Common myeloid progenitor, CD34-positive (primary cell): ENCODE measurements around the gene KCNH3.
A peak's percentile ranks its signal among the peaks of the same experiment; 100 is the strongest.

Experiments
- CTCF ChIA-PET: fragments of 350-600 bp; sonication (Branson Sonifier 250); formaldehyde crosslinking; loops from one replicate; lab custom pipeline; 2021; ENCODE audit warnings: antibody characterized with exemption; lab: Charles Lee
- POLR2A ChIA-PET: fragments of 350-600 bp; sonication (Branson Sonifier 250); formaldehyde crosslinking; loops from one replicate; lab custom pipeline; 2021; ENCODE audit warnings: antibody characterized with exemption; lab: Charles Lee
- DNase-seq, 3 donors: peaks; one replicate each; pipeline versions ENCODE4 v3.0.0 to v3.0.0-alpha.2; 2013
- H3K27ac ChIP-seq, 2 experiments: 1 replicate in 1 of 2; 2 replicates in 1 of 2; pipeline ENCODE4 v1.7.0; 2013; ENCODE audit warnings: inconsistent platforms in 2 of 2, low read length in 2 of 2, mild to moderate bottlenecking in 2 of 2, low read depth in 1 of 2, moderate library complexity in 1 of 2; ENCODE audit not compliant: severe bottlenecking in 2 of 2, insufficient read depth in 1 of 2, poor library complexity in 1 of 2
- H3K27me3 ChIP-seq, 5 experiments: replicated peaks in 2 of 5; 1 replicate in 3 of 5; 2 replicates in 2 of 5; pipeline versions ENCODE4 v1.6.1 to v1.7.0; 2013; ENCODE audit warnings: low read length in 4 of 5, mild to moderate bottlenecking in 2 of 5, moderate library complexity in 2 of 5, inconsistent platforms in 1 of 5; ENCODE audit not compliant: insufficient read depth in 5 of 5, control insufficient read depth in 4 of 5
- H3K36me3 ChIP-seq, 4 experiments: 1 replicate in 2 of 4; 2 replicates in 2 of 4; pipeline versions ENCODE4 v1.6.1 to v1.7.0; 2013; ENCODE audit warnings: low read length in 3 of 4, control low read depth in 1 of 4, mild to moderate bottlenecking in 1 of 4; ENCODE audit not compliant: control insufficient read depth in 4 of 4, insufficient read depth in 4 of 4
- H3K4me1 ChIP-seq, 4 experiments: 1 replicate in 3 of 4; 2 replicates in 1 of 4; pipeline versions ENCODE4 v1.6.1 to v1.7.1; 2013; ENCODE audit warnings: low read length in 3 of 4, mild to moderate bottlenecking in 3 of 4, control low read depth in 1 of 4, inconsistent platforms in 1 of 4, moderate library complexity in 1 of 4; ENCODE audit not compliant: control insufficient read depth in 4 of 4, insufficient read depth in 4 of 4; ENCODE audit errors: control extremely low read depth in 1 of 4
- H3K4me3 ChIP-seq, 7 experiments: 1 replicate in 4 of 7; 2 replicates in 3 of 7; pipeline versions ENCODE4 v1.5.1 to v1.7.0; 2013; ENCODE audit warnings: mild to moderate bottlenecking in 7 of 7, low read length in 6 of 7, moderate library complexity in 6 of 7, inconsistent platforms in 2 of 7, low read depth in 2 of 7, control low read depth in 1 of 7; ENCODE audit not compliant: insufficient read depth in 4 of 7, control insufficient read depth in 1 of 7; ENCODE audit errors: extremely low read depth in 1 of 7
- H3K9me3 ChIP-seq, 5 experiments: 1 replicate in 4 of 5; 2 replicates in 1 of 5; pipeline versions ENCODE4 v1.6.1 to v1.7.1; 2013; ENCODE audit warnings: low read length in 4 of 5, mild to moderate bottlenecking in 2 of 5, inconsistent platforms in 1 of 5, low read depth in 1 of 5, moderate library complexity in 1 of 5; ENCODE audit not compliant: control insufficient read depth in 4 of 5, insufficient read depth in 2 of 5; ENCODE audit errors: control extremely low read depth in 1 of 5
- WGBS: methylation state at CpG from one replicate; pipeline ENCODE4 v1.1.5; 2013; ENCODE audit not compliant: insufficient coverage; 5-methylcytosine and 5-hydroxymethylcytosine counted together

KCNH3 gene

DNA sequence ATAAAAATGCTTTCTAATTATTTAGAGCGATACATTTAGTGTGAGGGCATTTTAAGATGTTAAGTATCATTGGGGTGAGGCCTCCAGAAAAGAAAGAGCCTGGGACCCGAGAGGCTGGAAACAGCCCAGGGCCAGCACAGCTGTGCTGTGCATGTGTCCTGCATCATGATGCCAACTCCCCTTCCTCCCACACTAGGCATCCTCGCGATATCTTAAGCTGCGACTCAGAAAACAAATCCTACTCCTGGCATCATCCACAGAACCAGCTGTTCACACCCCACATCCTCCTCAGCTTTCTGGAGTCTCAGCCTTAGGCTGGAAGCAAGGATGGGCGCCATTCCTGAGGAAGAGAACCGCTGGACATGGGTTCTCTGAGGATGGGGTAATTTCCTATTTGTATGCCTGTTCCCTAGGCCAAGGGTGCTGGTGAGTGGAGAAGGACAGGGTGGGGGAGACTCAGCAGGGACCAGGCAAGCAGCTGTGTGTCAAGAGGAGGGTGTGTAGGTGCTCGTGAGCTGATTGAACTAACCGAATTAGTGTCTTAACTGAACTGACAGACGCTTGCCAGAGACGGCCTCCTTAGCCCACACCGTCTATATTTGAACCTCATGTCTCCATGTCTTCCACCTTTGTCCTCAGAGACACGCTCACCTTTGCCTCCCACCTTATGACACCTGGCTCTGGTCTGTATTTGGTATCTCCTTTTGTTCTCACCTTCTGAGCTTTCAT lies 44.7 kb downstream of the KCNH3 start:
- peaks cover 0 to 3% (median under 1%) of the 10 kb centered on the region in 4 experiments for H3K4me1 ChIP-seq
- peaks cover 2 to 32% (median 18%) of the 10 kb centered on the region in 4 experiments for H3K36me3 ChIP-seq
- ChIA-PET CTCF (interaction anchor here (0.6 to 11.2 kb wide), 8 partner anchors 13 to 237 kb away, joined by 3 to 223 read pairs (median 4); partner anchors contain the start of genes DNAJC22 and PRPF40B), POLR2A (no interaction called here)
- H3K9me3 ChIP-seq: no peaks in the 10 kb centered on the region
- no peaks in the 10 kb centered on the region for H3K27me3 ChIP-seq
- H3K4me3 ChIP-seq: no peak overlapping the region
- DNase-seq: no peak
- WGBS: 97% methylated on average over 10 of the region's 13 CpGs
- no peak overlapping the region for H3K27ac ChIP-seq

DNA sequence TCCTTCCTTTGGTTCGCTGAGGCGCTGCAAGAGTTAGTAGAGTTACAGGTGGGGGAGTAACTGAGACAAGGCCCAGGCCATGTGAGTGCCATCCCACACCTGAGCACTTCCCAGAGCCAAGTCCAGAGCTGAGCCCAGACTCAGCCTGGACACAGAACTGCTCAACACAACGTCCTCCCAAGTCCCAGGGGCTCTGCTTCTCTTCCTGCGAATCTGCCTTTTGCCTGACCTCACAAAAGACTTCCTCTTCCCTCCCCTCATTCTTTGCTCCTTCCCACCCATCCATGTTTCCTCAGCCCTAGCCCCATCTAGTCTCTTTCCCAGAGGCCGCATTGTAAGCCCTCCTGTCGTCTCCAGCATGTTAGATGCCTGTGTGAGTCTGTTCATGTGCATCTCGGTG lies 45.8 kb downstream of the KCNH3 start:
- 90% methylated on average over 5 of the region's 7 CpGs for WGBS
- Histone ChIP-seq H3K4me1 (peaks cover 0 to 9% (median 3%) of the 10 kb centered on the region in 4 experiments), H3K4me3 (no peak overlapping the region), H3K27ac (no peak overlapping the region), H3K27me3 (no peaks in the 10 kb centered on the region), H3K36me3 (peaks cover 2 to 32% (median 18%) of the 10 kb centered on the region in 4 experiments), H3K9me3 (no peaks in the 10 kb centered on the region)
- POLR2A ChIA-PET: no interaction called here
- no peak for DNase-seq
- CTCF ChIA-PET: interaction anchor here (1.1 to 11.2 kb wide), 4 partner anchors 14 to 238 kb away, joined by 3 to 223 read pairs (median 6); partner anchors contain the start of genes DNAJC22 and PRPF40B

DNA sequence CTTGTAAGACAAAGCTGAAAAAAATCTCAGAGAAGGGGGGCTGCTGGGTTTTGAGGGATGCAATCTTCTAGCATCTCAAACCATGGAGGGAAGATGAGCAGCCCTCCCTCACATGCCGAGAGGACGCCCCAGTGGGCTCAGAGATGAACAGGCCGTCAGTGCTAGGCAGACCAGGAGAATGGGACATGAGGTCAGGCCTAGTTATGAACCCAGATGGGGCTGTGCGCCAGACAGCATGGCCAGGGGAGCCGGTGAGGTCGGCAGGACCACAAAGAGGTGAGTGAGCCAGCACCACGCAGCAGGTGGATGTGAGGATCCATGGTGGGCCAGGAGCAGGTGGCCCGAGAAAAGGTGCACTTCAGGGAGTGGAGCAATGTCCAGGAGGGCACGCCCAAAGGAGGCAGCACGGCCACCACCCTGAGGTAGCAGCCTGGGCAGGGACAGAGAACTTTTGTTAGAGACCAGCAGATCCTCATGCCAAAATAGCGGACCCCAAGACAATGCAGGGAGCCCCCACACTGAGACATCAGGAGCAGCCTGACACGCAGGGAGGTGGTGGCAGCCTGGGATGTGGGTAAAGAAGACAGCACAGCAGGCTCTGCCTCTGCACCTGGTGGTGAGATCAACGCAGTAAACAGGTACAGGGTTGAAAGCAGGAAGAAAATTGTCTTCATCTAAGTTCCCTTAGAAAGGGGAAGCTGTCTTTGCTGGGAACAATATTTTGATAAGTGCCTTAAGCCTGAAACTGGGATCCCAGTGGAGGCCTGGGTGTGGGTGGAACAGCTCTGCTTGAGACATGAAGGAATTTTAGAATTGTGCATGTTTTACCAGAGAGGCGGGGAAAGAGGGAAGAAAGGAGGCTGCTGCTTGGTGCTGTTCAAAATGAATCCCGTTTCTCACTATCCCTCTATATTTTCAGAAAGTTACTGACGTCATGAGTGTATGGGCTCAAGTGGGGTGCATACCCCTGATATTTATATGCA lies 46.9 kb downstream of the KCNH3 start:
- no peak overlapping the region for H3K27ac ChIP-seq
- H3K27me3 ChIP-seq: no peaks in the 10 kb centered on the region
- H3K4me3 ChIP-seq: no peak overlapping the region
- peaks cover 0 to 9% (median 3%) of the 10 kb centered on the region in 4 experiments for H3K4me1 ChIP-seq
- DNase-seq: no peak
- H3K9me3 ChIP-seq: peaks cover 0 to 4% (median 0%) of the 10 kb centered on the region in 5 experiments
- H3K36me3 ChIP-seq: peaks cover 2 to 36% (median 19%) of the 10 kb centered on the region in 4 experiments
- 94% methylated on average over 13 of the region's 16 CpGs for WGBS
- ChIA-PET POLR2A (no interaction called here), CTCF (interaction anchor here (1.4 to 11.2 kb wide), 2 partner anchors 15 to 30 kb away, joined by 4 to 223 read pairs; no protein-coding TSS in a partner anchor)

DNA sequence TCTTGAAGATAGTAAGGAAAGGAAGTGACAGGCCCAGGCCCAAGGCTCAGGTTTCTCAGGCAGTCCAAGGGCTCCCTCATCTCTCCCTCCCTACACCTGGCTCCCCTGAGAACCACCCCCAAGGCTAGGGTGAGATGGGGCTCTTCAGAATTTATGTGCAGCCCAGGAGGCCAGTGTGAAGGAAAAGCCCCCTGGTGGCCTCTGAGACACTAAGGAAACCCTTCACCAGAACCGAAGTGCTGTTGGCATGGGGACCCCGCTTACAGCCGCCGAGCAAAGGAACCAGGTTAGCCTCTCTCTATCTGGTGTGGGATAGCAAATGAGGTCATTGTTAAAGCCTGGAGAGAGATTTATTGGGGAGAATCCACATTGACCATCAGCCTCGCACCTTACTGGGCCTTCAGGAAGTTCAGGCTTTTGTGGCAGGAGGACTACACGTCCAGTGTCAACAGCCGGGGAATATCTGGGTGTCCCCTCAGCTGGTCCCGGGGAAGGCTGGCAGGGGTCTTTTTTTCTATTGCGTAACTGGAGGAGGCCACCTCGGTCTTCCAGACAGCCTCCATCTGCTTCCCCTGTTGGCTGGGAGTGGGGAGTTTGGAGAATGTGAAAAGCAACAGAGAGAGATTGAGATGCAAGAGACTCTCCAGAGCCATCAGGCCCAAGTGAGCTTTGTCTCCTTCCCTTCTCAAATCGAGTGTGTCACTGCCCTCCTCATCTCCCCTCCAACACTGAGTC lies 48.5 kb downstream of the KCNH3 start:
- H3K4me3 ChIP-seq: no peak overlapping the region
- 91% methylated on average over 10 of the region's 11 CpGs for WGBS
- ChIA-PET POLR2A (interaction anchor here (0.6 kb wide), 1 partner anchor 73 kb away, joined by 5 read pairs; no protein-coding TSS in a partner anchor), CTCF (interaction anchor here (1.5 kb wide), 1 partner anchor 15 kb away, joined by 5 read pairs; no protein-coding TSS in a partner anchor)
- no peak overlapping the region for H3K27ac ChIP-seq
- peak in 2 of 3 donors; percentile 19 to 25 for DNase-seq
- peaks cover 4 to 48% (median 23%) of the 10 kb centered on the region in 4 experiments for H3K36me3 ChIP-seq
- H3K4me1 ChIP-seq: peaks cover 0 to 9% (median 3%) of the 10 kb centered on the region in 4 experiments
- peaks cover 0 to 13% (median 6%) of the 10 kb centered on the region in 5 experiments for H3K9me3 ChIP-seq
- H3K27me3 ChIP-seq: no peaks in the 10 kb centered on the region

DNA sequence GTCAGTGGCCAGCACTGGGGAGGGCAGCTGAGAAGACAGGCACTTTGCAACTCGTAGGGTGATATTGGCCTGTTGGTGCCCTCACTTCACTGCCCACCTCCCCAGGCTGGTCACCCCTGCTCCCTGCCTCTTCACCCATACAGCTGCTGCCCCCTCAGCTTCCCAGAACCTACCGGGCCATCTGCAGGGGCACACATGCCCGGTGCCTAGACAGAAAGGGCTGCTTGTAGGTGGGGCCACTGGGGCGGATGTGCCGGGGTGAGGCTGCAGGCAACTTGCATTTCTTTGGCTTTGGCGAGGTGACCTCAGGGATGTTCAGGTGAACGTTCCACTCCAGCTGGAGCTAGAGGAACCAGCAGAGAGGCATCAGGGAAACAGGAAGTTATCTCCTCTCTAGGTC lies 49.5 kb downstream of the KCNH3 start:
- Histone ChIP-seq H3K27ac (no peak overlapping the region), H3K36me3 (peaks cover 4 to 48% (median 22%) of the 10 kb centered on the region in 4 experiments), H3K4me3 (no peak overlapping the region), H3K4me1 (peaks cover 0 to 9% (median 3%) of the 10 kb centered on the region in 4 experiments), H3K27me3 (no peaks in the 10 kb centered on the region), H3K9me3 (peaks cover 0 to 19% (median 6%) of the 10 kb centered on the region in 5 experiments)
- no peak for DNase-seq
- ChIA-PET POLR2A (interaction anchor here (1.4 kb wide), 1 partner anchor 34 kb away, joined by 3 read pairs; no protein-coding TSS in a partner anchor), CTCF (interaction anchor here (1.1 to 2.0 kb wide), 7 partner anchors 8 to 49 kb away, joined by 3 to 8 read pairs (median 5); partner anchors contain the start of gene PRPF40B)
- WGBS: 93% methylated on average over 7 of the region's 7 CpGs
